Measurements from ENCODE around the gene TRPC4AP.

The TRPC4AP gene

DNA sequence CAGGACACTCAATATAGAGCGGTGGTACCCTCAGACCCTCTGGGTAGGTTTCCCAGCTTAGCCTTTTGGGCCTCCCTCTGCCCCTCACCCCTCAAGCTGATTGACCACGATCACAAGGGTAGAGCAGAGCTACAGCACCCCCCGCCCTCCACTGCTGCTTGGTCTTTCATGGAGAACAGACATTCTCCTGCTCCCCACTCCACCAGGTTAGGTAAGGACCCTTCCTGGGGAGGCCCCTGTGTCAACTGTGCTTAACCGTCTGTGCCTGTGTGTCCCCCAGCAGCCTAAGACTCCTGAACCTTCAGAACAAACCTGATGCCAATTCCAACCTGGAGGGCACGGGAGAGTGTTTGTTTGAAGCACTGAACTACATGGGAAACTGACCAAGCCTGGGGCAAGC lies 125.2 kb downstream of the TRPC4AP start:
- DNase-seq, result no peak

GRCh38 chr20:34965051-34965450 lies 127.6 kb downstream of the TRPC4AP start:
- no peak for DNase-seq

GRCh38 chr20:34964486-34964885 lies 128.1 kb downstream of the TRPC4AP start:
- no peak for DNase-seq

GRCh38 chr20:34956751-34957472 lies 135.7 kb downstream of the TRPC4AP start:
- DNase-seq, result no peak

DNA sequence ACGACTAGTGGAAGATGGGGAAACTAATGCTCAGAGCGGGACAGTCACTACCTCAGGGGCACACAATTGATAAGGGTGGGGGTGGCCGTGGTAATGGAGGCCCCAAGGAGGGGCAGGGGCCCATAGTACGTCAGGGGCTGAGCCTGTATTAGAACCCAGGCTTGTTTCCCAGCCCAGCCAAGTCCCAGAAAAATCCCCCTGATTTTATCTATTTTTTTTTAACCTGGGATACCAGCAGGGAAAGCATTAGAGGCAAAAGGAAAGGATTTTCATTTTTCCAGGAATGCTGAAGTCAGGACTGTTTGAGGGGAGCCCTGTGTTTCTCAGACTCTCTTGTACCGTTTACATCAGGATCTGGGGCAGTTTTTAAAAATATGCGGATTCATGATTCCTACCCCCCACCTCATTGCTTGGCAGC lies 136.6 kb downstream of the TRPC4AP start:
- no peak for DNase-seq

DNA sequence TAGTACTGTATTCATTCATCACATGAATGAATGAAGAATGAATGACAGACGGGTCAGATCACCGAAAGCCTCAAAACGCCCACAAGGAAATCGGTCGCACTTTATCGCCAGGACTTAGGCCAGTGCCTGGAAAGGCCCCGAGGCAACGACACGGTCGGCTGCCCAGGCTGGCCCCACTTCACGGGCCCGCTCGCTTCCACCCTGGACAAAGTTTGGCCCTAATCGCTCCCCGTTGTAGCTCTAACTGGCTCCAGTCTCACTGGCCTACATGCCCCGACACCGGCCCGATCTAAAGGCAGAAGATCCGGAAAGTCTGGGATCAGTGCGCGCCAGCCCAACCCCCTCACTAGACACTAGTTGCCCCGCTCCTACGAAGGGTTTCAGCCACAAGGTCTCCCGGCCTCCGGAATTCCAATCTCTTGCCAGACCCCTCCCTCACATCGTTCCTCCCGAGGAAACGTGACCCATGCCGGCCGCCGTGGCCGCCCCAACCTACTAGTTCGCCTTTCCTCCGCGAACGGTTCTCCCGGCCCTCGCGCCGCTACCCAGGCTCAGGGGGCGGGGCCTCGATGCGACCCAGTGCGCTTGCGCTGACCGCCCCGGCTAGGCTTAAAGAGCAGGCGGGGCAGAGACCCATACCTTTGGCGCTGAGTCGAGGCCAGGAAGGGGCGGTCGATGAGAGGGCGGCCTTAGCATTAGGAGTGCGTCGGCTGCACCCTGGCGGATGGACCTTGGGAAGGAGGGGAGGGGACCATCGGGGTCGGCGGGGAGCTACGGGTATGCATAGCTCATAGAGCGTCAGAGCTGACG lies 137.2 kb downstream of the TRPC4AP start, which contains the start of the genes GSS and MYH7B:
GSS (minus strand) TSS at position 576 of the 810 bp plus-strand sequence. CDS start 3,954 bp downstream, outside the sequence.
MYH7B (plus strand) TSS at position 638 of the 810 bp plus-strand sequence. CDS start 22,138 bp downstream, outside the sequence.
- DNase-seq, result peak; percentile 60

DNA sequence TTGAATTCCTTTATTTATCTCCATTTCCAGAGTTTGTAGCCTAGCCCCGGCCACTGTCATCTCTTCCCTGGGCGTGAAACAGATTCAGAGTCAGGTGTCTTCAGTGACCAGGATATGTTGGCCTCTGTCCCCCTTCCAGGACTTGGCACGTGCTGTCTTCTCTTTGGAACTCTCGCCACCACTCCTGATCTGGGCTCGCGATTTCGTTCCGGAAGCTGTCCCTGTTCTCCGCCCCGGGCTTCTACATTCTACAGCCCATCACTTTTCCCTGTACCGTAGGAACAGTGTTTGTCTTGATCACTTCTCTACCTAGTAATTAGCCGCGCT lies 137.7 kb downstream of the TRPC4AP start:
- DNase-seq, result no peak

DNA sequence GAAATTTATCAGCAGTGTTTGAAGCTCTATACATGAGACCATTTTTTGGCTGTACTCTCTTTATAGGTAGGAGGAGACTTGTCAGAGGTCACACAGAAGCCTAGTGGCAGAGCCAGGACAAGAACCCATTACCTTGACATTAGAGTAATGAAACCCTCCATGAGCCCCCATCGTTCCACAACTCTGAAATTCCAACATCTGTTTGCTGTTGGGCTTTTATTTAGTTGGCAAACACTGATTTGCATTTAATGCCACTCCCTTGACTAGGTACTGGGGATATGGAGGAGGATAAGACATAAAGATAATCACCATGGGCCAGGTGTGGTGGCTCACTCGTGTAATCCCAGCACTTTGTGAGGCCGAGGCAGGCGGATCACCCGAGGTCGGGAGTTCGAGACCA lies 138.6 kb downstream of the TRPC4AP start:
- DNase-seq, result no peak

GRCh38 chr20:34952671-34953070 lies 139.9 kb downstream of the TRPC4AP start:
- DNase-seq, result no peak

Measured in NCI-H2107 (cell line).